Measurements from ENCODE around the gene TMX4.

TMX4 gene

GRCh38 chr20:7980332-7981046 lies 39.1 kb downstream of the TMX4 start:
- TF ChIP-seq CTCF (IDR thresholded peaks at IDR 0.05; ENCODE audit: low read depth, low read length, missing control alignments), result peak; percentile 57
- in situ Hi-C loops (cut with HindIII; ENCODE audit: low sequenced_read_pairs), result no loop called here
- no peak overlapping the region for H3K4me3 ChIP-seq (ENCODE audit: low read depth, low read length)
- DNase-seq (ENCODE audit: low read depth), result peak; percentile 11

- no peak for TF ChIP-seq CTCF (IDR thresholded peaks at IDR 0.05; ENCODE audit: low read depth, low read length, missing control alignments)
- H3K4me3 ChIP-seq (ENCODE audit: low read depth, low read length), result no peak overlapping the region
- no peak for DNase-seq (ENCODE audit: low read depth)
- in situ Hi-C loops (cut with HindIII; ENCODE audit: low sequenced_read_pairs), result no loop called here
Measured at GRCh38 chr20:7977709-7978108, 41.9 kb downstream of the TMX4 start.

- H3K4me3 ChIP-seq (ENCODE audit: low read depth, low read length), result no peak overlapping the region
- in situ Hi-C loops (cut with HindIII; ENCODE audit: low sequenced_read_pairs), result no loop called here
- no peak for TF ChIP-seq CTCF (IDR thresholded peaks at IDR 0.05; ENCODE audit: low read depth, low read length, missing control alignments)
- no peak for DNase-seq (ENCODE audit: low read depth)
Measured at GRCh38 chr20:7975851-7976414, 43.6 kb downstream of the TMX4 start.

GRCh38 chr20:7974785-7975435 lies 44.7 kb downstream of the TMX4 start:
- in situ Hi-C loops (cut with HindIII; ENCODE audit: low sequenced_read_pairs), result no loop called here
- TF ChIP-seq CTCF (IDR thresholded peaks at IDR 0.05; ENCODE audit: low read depth, low read length, missing control alignments), result no peak
- no peak for DNase-seq (ENCODE audit: low read depth)
- no peak overlapping the region for H3K4me3 ChIP-seq (ENCODE audit: low read depth, low read length)

- TF ChIP-seq CTCF (IDR thresholded peaks at IDR 0.05; ENCODE audit: low read depth, low read length, missing control alignments), result no peak
- in situ Hi-C loops (cut with HindIII; ENCODE audit: low sequenced_read_pairs), result no loop called here
- H3K4me3 ChIP-seq (ENCODE audit: low read depth, low read length), result no peak overlapping the region
- no peak for DNase-seq (ENCODE audit: low read depth)
Measured at GRCh38 chr20:7971536-7972280, 47.9 kb downstream of the TMX4 start.

- no peak for TF ChIP-seq CTCF (IDR thresholded peaks at IDR 0.05; ENCODE audit: low read depth, low read length, missing control alignments)
- H3K4me3 ChIP-seq (ENCODE audit: low read depth, low read length), result no peak overlapping the region
- peak; percentile 40 for DNase-seq (ENCODE audit: low read depth)
- in situ Hi-C loops (cut with HindIII; ENCODE audit: low sequenced_read_pairs), result no loop called here
Measured at GRCh38 chr20:7967199-7967844, 52.2 kb downstream of the TMX4 start.

Measured in astrocyte of the cerebellum (primary cell).